GM18499 (cell line): ENCODE data around the gene KRT8.
"Not testable (repeated sequence)": the region's sequence is repeated elsewhere in the genome, so short reads cannot be mapped to it uniquely, and the experiment has no call there.

Source experiments
- ATAC-seq: cut with Tn5 transposase; IDR thresholded peaks from one replicate; pipeline ENCODE4 v1.9.1; 2021; ENCODE audit warnings: moderate number of reproducible peaks; ENCODE audit not compliant: insufficient read depth, unreplicated experiment

KRT8 gene

GRCh38 chr12:52903855-52904508, 894 bp downstream of the KRT8 start:
- ATAC-seq: no peak

- no peak for ATAC-seq
Measured at GRCh38 chr12:52903285-52903854, 1.5 kb downstream of the KRT8 start.

- ATAC-seq: no peak
Measured at GRCh38 chr12:52901715-52902541, 2.9 kb downstream of the KRT8 start.

- ATAC-seq: no peak
Measured at GRCh38 chr12:52900896-52901714, 3.8 kb downstream of the KRT8 start.

DNA sequence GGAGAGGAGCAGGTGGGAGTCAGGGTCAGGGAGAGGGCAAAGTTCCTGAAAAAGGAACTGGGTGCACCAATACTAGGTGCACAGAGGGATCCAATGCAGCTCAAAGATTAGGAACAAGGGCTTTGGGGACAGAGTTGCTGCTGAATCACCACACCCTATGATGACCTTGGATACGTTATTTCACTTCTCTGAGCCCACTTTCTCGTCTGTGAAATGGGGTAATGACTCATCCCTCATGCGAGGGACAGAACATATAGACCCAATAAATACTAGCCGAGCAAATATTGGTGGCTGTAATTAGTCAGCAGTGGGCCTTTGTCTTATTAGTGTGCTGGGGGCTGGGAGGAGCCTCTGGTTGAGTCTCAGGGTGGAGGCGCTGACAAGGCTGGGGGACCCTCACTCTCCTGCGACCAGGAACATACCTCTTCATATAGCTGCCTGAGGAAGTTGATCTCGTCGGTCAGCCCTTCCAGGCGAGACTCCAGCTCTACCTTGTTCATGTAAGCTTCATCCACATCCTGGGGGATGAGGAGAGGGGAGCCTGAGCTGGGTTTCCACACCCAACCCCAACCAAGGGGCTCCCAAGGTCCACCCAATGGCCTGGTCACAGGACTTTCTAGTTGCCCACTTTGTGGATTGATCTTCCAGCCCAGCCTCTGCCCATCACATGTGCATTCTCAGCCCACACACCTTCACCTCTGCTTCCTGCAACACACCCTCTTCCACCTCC, 4.5 kb downstream of the KRT8 start:
- no peak for ATAC-seq

DNA sequence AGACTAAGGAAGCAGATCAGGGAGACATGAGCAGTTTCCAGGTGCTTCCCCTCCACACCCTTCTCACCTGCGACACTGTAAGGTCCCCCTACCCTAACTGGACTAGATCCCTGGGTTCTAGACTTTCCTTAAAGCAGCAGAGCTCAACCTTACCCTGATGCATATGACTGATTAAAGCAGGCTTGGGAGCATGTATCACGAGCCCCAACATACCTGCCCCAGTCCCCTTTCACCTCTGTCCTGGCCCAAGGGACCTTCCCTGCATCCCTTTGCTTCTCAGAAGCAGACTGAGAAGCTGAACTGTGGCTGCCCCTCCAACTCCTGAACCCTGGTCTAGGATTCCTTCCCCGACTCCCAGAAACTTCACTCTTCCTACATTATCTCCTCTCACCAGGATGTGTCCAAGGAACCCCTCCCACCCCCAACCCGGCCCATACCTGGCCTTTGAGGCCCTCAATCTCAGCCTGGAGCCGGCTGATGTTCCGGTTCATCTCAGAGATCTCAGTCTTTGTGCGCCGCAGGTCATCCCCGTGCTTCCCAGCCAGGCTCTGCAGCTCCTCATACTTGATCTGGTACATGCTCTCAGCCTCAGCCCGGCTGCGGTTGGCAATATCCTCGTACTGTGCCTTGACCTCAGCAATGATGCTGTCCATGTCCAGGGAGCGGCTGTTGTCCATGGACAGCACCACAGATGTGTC, 5.4 kb downstream of the KRT8 start:
- no peak for ATAC-seq

GRCh38 chr12:52896190-52897100, 8.4 kb downstream of the KRT8 start:
- no peak for ATAC-seq

GRCh38 chr12:52895726-52896189, 9.1 kb downstream of the KRT8 start:
- ATAC-seq: no peak

- no peak for ATAC-seq
Measured at GRCh38 chr12:52892974-52893373, 11.9 kb downstream of the KRT8 start.

- ATAC-seq: no peak
Measured at GRCh38 chr12:52892207-52892852, 12.5 kb downstream of the KRT8 start.

DNA sequence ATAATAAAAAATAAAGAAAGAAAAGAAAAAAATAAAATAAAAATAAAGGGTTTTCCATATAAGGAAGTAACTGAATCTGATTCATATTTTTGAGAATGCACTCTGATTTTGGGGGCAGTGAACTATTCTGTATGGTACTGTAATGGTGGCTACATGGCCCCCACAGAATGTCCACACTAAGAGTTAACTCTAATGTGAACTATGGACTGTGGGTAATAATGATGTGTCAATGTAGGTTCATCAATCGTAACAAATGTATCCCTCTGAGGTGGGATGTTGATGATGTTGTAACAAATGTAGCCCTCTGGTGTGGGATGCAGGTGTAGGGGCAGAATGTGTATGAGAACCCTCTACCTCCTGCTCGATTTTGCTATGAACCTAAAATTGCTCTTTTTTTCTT, 13.8 kb downstream of the KRT8 start:
- ATAC-seq: no peak

DNA sequence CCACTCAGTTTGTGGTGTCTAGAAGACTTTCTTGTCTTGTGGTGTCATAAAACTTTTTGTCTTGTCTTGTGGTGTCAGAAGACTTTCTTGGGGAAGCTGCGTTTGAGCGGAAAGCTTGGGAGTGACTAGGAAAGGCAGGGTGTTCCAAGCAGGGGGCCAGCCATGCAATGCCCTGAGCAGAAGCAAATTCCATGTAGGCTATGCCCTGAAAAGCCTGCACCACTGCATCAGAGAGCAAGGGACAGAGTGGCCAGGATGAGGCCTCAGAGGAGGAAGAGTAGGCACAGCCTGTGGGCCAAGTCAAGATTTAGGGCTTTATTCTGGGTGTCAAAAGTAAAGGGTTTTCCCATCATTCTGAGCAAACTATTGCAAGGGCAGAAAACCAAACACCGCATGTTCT, 14.5 kb downstream of the KRT8 start:
- ATAC-seq: no peak

GRCh38 chr12:52884526-52885293, 20.2 kb downstream of the KRT8 start:
- ATAC-seq: no peak

GRCh38 chr12:52880499-52880898, 24.4 kb downstream of the KRT8 start:
- ATAC-seq: not testable (repeated sequence)

- no peak for ATAC-seq
Measured at GRCh38 chr12:52879394-52880351, 25.2 kb downstream of the KRT8 start.
